Measurements from ENCODE around the gene ADAP1. TPM values are rescaled to one million over a fixed set of nuclear protein-coding genes. Genes with fewer than 3 reads are reported as not detected.

The ADAP1 gene
- total and polyA plus RNA-seq, 9 donors, result 0.52 to 16.4 (median 3.5) TPM

- peak in 1 of 5 donors; percentile 35 for DNase-seq
- Histone ChIP-seq H3K4me3 (no peak overlapping the region), H3K9me3 (no peaks in the 10 kb centered on the region), H3K36me3 (no peaks in the 10 kb centered on the region), H3K4me1 (ENCODE audit: insufficient read depth) (peaks cover 16% of the 10 kb centered on the region), H3K27ac (peak overlapping the region in 1 of 2 donors; percentile 4), H3K27me3 (no peaks in the 10 kb centered on the region)
- TF ChIP-seq EP300 (IDR thresholded peaks at IDR 0.05) (no peak), CTCF (IDR thresholded peaks at IDR 0.05) (no peak), POLR2A (IDR thresholded peaks at IDR 0.05) (no peak)
- intact Hi-C loops (cut with DNase I), result no loop called here
- WGBS, 3 donors, result 78 to 83% (median 83%) methylated on average over 22 of the region's 22 CpGs
Observed at GRCh38 chr7:966291-967069, 12.0 kb upstream of the ADAP1 start.

- Histone ChIP-seq H3K9me3 (no peaks in the 10 kb centered on the region), H3K4me1 (ENCODE audit: insufficient read depth) (peaks cover 16% of the 10 kb centered on the region), H3K36me3 (no peaks in the 10 kb centered on the region), H3K4me3 (no peak overlapping the region), H3K27ac (peak overlapping the region; percentile 29 to 68), H3K27me3 (no peaks in the 10 kb centered on the region)
- 8 to 10% (median 9%) methylated on average over 27 of the region's 27 CpGs for WGBS, 3 donors
- intact Hi-C loops (cut with DNase I), result no loop called here
- TF ChIP-seq EP300 (IDR thresholded peaks at IDR 0.05) (no peak), CTCF (IDR thresholded peaks at IDR 0.05) (peak in 1 of 3 donors; percentile 43)
- peak; percentile 52 to 69 (median 66) for DNase-seq
Observed at GRCh38 chr7:964401-965231, 10.1 kb upstream of the ADAP1 start.

GRCh38 chr7:963236-964078, 9.0 kb upstream of the ADAP1 start:
- DNase-seq, result peak in 2 of 5 donors; percentile 43 to 56

More at GRCh38 chr7:963236-964078, 9.0 kb upstream of the ADAP1 start:
- Histone ChIP-seq H3K27me3 (no peaks in the 10 kb centered on the region), H3K27ac (no peak overlapping the region), H3K9me3 (no peaks in the 10 kb centered on the region), H3K36me3 (no peaks in the 10 kb centered on the region), H3K4me3 (no peak overlapping the region), H3K4me1 (ENCODE audit: insufficient read depth) (peaks cover 16% of the 10 kb centered on the region)
- WGBS, 3 donors, result 17 to 27% (median 18%) methylated on average over 27 to 37 of the region's 37 CpGs
- TF ChIP-seq EP300 (IDR thresholded peaks at IDR 0.05) (no peak), CTCF (IDR thresholded peaks at IDR 0.05) (no peak), POLR2A (IDR thresholded peaks at IDR 0.05) (no peak)
- intact Hi-C loops (cut with DNase I), result no loop called here
